AG08396 (cell line): ENCODE results near the gene GPT2.
"Not testable (repeated sequence)": the region's sequence is repeated elsewhere in the genome, so short reads cannot be mapped to it uniquely, and the experiment has no call there.

Source experiments
- DNase-seq: peaks from one replicate; pipeline ENCODE4 v3.0.0; 2012; ENCODE audit warnings: low spot score, mixed read lengths

GPT2 gene

GRCh38 chr16:46920402-46921068 lies 36.4 kb downstream of the GPT2 start:
- DNase-seq: no peak

- no peak for DNase-seq
These were observed 38.1 kb downstream of the GPT2 start for GRCh38 chr16:46922239-46922638.

GRCh38 chr16:46923513-46924295 lies 39.5 kb downstream of the GPT2 start:
- no peak for DNase-seq

- DNase-seq: no peak
These were observed 40.2 kb downstream of the GPT2 start for GRCh38 chr16:46924402-46924801.

- no peak for DNase-seq
These were observed 42.5 kb downstream of the GPT2 start for GRCh38 chr16:46926470-46927225.

- DNase-seq: no peak
These were observed 43.1 kb downstream of the GPT2 start for GRCh38 chr16:46927273-46927672.

GRCh38 chr16:46928811-46929210 lies 44.6 kb downstream of the GPT2 start:
- no peak for DNase-seq

GRCh38 chr16:46929378-46930332 lies 45.5 kb downstream of the GPT2 start:
- peak; percentile 88 for DNase-seq

GRCh38 chr16:46930861-46931260 lies 46.7 kb downstream of the GPT2 start:
- no peak for DNase-seq

- DNase-seq: no peak
These were observed 48.6 kb downstream of the GPT2 start for GRCh38 chr16:46932802-46933201.

GRCh38 chr16:46937536-46937935 lies 53.4 kb downstream of the GPT2 start:
- DNase-seq: no peak

- DNase-seq: not testable (repeated sequence)
These were observed 60.6 kb downstream of the GPT2 start for GRCh38 chr16:46944713-46945112.

- no peak for DNase-seq
These were observed 63.9 kb downstream of the GPT2 start for GRCh38 chr16:46947900-46948547.

- no peak for DNase-seq
These were observed 64.5 kb downstream of the GPT2 start for GRCh38 chr16:46948548-46949166.

GRCh38 chr16:46949241-46949892 lies 65.2 kb downstream of the GPT2 start:
- no peak for DNase-seq

- DNase-seq: no peak
These were observed 65.8 kb downstream of the GPT2 start for GRCh38 chr16:46950009-46950408.

GRCh38 chr16:46954562-46954961 lies 70.4 kb downstream of the GPT2 start:
- no peak for DNase-seq

- DNase-seq: peak; percentile 27
These were observed 77.5 kb downstream of the GPT2 start for GRCh38 chr16:46961373-46962353.

- DNase-seq: no peak
These were observed 78.5 kb downstream of the GPT2 start for GRCh38 chr16:46962629-46963028.
